Progenitor cell of endocrine pancreas (in vitro differentiated cells): Measurements from ENCODE around the gene CALML6. TPM values are rescaled to one million over a fixed set of nuclear protein-coding genes. Genes with fewer than 3 reads are reported as not detected.

Experiments
- DNase-seq: peaks from one replicate; pipeline ENCODE4 v3.0.0; 2021; ENCODE audit warnings: low spot score; ENCODE audit not compliant: unreplicated experiment
- H3K27ac Mint-ChIP-seq: 2 replicates; pipeline ENCODE4 v1.8.0; 2021; ENCODE audit warnings: mild to moderate bottlenecking, moderate library complexity, mixed read lengths
- H3K27me3 Mint-ChIP-seq: 2 replicates; pipeline ENCODE4 v1.8.0; 2021; ENCODE audit warnings: mixed read lengths
- H3K36me3 Mint-ChIP-seq: 2 replicates; pipeline ENCODE4 v1.8.0; 2022; ENCODE audit warnings: mixed read lengths; ENCODE audit not compliant: insufficient read depth
- H3K4me1 Mint-ChIP-seq: 2 replicates; pipeline ENCODE4 v1.8.0; 2021; ENCODE audit warnings: low read depth, mixed read lengths
- H3K4me3 Mint-ChIP-seq: 2 replicates; pipeline ENCODE4 v1.8.0; 2021; ENCODE audit warnings: low read depth, mild to moderate bottlenecking, moderate library complexity, mixed read lengths
- H3K9me3 Mint-ChIP-seq: 2 replicates; pipeline ENCODE4 v1.8.0; 2021; ENCODE audit warnings: low read depth, mixed read lengths
- long read RNA-seq: library from polyadenylated mRNA; unstranded; transcript quantifications from one replicate; pipeline ENCODE4 v2.0.0, GENCODE V29; 2020
- total RNA-seq: library from RNA; stranded (reverse); gene quantifications from 2 replicates; pipeline ENCODE4 v1.2.1, GENCODE V29; 2021
- TF ChIP-seq, protein P1 (sequence below): fragments of 200-600 bp; sonication (generic); IDR thresholded peaks from one replicate; pipeline ENCODE4 v1.5.0; 2021; ENCODE audit warnings: antibody characterized with exemption, mild to moderate bottlenecking; ENCODE audit not compliant: unreplicated experiment

Gene CALML6, protein sequence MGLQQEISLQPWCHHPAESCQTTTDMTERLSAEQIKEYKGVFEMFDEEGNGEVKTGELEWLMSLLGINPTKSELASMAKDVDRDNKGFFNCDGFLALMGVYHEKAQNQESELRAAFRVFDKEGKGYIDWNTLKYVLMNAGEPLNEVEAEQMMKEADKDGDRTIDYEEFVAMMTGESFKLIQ
- 1.1 and 1.5 TPM in 2 replicates for total RNA-seq
- long read RNA-seq, result 0 reads

DNA sequence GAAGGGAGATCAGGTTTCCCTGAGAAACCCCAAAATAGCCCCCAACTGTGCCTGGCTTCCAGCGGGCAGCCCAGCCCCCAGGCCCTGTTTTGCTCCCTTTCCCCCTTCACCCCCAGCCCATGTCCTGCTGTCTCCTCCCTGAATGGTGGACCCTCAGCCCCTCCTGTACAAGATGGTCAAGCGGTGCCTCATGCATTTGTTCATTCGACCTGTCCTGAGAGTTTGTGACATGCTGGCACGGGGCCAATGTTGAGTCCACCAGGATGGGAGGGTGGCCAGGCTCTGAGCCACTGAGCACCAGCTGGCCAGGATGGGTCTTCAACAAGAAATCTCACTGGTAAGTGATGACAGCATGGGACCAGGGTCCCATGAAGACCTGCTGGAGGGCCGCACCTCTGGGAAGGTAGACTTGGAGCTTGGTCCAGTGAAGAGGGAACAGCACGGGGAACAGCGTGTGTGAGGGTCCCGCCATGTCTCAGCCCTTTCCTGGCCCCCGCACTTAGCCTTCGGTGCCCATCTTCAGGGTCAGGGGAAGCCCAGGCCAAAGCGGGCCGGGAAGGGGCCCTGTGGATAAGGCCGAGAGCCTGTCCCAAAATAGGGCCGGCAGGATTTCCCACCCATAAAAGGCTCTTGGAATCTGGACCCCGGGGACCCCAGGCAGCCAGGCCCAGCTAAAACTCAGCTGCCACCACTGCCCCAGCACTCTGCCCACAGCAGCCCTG, at the start of gene CALML6:
TSS of gene CALML6 (plus strand) at position 290 of the 722 bp plus-strand sequence. CDS start at position 311, 21 bp downstream.
- H3K4me3 Mint-ChIP-seq, result no peak within 1 kb of the TSS
- no peaks in the 10 kb centered on the region for H3K9me3 Mint-ChIP-seq
- H3K4me1 Mint-ChIP-seq, result peaks cover 1% of the 10 kb centered on the region
- no peak for DNase-seq
- TF ChIP-seq, protein P1, sequence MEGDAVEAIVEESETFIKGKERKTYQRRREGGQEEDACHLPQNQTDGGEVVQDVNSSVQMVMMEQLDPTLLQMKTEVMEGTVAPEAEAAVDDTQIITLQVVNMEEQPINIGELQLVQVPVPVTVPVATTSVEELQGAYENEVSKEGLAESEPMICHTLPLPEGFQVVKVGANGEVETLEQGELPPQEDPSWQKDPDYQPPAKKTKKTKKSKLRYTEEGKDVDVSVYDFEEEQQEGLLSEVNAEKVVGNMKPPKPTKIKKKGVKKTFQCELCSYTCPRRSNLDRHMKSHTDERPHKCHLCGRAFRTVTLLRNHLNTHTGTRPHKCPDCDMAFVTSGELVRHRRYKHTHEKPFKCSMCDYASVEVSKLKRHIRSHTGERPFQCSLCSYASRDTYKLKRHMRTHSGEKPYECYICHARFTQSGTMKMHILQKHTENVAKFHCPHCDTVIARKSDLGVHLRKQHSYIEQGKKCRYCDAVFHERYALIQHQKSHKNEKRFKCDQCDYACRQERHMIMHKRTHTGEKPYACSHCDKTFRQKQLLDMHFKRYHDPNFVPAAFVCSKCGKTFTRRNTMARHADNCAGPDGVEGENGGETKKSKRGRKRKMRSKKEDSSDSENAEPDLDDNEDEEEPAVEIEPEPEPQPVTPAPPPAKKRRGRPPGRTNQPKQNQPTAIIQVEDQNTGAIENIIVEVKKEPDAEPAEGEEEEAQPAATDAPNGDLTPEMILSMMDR, result no peak
- H3K27ac Mint-ChIP-seq, result no peak within 1 kb of the TSS
- H3K27me3 Mint-ChIP-seq, result peaks cover 33% of the 10 kb centered on the region
- no peaks in the 10 kb centered on the region for H3K36me3 Mint-ChIP-seq

DNA sequence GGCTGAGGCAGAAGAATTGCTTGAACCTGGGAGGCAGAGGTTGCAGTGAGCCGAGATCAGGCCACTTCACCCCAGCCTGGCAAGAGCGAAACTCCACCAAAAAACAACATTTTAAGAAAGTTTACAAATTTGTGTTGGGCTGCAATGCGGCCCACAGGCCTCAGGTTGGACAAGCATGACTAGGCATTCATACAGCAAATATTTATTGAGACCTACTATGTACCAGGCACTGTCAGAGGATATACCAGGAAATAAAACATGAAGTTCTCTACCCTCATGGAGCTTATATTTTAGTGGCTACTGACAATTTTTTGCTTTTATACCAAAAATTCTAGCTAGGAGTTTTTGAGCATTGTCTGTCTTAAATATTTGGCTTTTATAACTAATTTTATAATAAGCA, 47.9 kb upstream of the CALML6 start:
- TF ChIP-seq, protein P1, result no peak
- H3K4me3 Mint-ChIP-seq, result no peak overlapping the region
- DNase-seq, result no peak
- H3K36me3 Mint-ChIP-seq, result peaks cover 8% of the 10 kb centered on the region
- no peaks in the 10 kb centered on the region for H3K9me3 Mint-ChIP-seq
- H3K27me3 Mint-ChIP-seq, result no peaks in the 10 kb centered on the region
- no peak overlapping the region for H3K27ac Mint-ChIP-seq
- peaks cover 19% of the 10 kb centered on the region for H3K4me1 Mint-ChIP-seq

DNA sequence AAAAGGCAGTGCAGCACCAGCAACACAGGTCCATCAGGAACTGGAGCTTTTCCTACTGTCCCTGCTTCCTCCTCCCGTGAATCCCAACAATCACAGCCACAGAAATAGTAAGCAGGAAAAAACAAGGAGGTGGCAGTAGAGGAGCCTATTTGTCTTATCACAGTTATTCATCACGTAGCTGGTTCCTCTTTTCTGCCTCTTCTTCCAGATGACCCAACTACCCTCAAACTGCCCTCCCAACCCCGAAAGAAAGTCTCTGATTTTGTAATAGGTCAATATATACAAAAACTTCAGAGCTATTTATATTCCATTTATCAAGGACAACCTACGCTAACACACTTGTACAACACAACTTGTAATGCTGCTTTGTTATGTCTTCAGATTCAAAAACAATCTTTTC, 45.6 kb upstream of the CALML6 start:
- TF ChIP-seq, protein P1, result no peak
- H3K4me3 Mint-ChIP-seq, result no peak overlapping the region
- H3K9me3 Mint-ChIP-seq, result no peaks in the 10 kb centered on the region
- no peak for DNase-seq
- peaks cover 9% of the 10 kb centered on the region for H3K4me1 Mint-ChIP-seq
- H3K27me3 Mint-ChIP-seq, result no peaks in the 10 kb centered on the region
- peaks cover 13% of the 10 kb centered on the region for H3K36me3 Mint-ChIP-seq
- peak overlapping the region; percentile 79 for H3K27ac Mint-ChIP-seq

DNA sequence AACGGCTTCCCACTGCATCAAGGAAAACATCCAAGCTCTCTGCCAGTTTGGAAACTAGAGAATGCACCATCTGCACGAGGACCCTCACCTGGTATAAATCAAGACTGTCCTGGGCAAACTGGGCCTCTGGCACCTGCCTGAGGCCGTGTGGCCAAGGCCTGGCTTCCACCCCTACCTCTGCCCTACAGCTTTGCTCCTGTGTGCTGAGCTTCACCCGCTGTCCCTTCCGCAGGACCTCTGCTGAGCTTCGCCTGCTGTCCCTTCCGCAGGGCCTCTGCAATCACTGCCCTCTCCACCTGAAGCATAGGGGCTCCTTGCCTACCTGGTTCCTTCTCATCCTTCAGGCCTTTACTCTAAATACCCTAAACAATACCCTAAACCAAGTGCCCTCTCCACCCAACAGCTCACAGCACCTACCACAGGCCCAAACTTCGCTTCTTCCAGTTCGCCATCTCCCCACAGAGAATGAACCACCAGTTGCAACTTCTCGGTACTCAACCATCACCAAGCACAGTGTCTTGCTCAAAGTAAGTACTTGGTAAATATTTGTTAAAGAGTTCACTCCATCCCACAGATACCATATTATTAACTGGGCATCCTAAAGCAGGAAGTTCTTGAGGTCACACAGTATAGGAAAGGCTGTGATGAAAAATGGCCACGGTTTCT, 42.6 kb upstream of the CALML6 start:
- no peaks in the 10 kb centered on the region for H3K9me3 Mint-ChIP-seq
- DNase-seq, result no peak
- H3K4me3 Mint-ChIP-seq, result no peak overlapping the region
- peaks cover 28% of the 10 kb centered on the region for H3K36me3 Mint-ChIP-seq
- TF ChIP-seq, protein P1, result no peak
- H3K4me1 Mint-ChIP-seq, result peaks cover 9% of the 10 kb centered on the region
- peak overlapping the region; percentile 74 for H3K27ac Mint-ChIP-seq
- no peaks in the 10 kb centered on the region for H3K27me3 Mint-ChIP-seq

DNA sequence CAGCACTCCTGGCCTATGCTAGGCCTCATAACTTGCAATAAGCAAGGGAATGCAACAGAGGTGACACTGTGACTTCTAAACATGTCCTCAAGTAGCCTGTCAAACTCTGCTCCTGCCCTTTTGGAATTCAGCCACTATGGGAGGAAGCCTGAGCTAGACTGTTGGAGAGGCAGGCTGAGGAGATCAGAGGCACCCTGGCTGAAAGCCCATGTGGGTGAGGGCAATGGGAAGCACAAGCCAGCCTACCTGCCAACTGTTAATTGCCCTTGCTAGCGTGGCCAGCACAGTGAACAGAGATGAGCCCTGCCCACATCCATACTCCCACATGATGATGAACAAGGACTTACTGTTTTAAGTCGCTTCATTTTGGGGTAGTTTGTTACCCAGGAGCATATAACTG, 41.9 kb upstream of the CALML6 start:
- H3K27ac Mint-ChIP-seq, result peak overlapping the region; percentile 79
- no peaks in the 10 kb centered on the region for H3K9me3 Mint-ChIP-seq
- peaks cover 31% of the 10 kb centered on the region for H3K36me3 Mint-ChIP-seq
- H3K27me3 Mint-ChIP-seq, result no peaks in the 10 kb centered on the region
- TF ChIP-seq, protein P1, result no peak
- no peak for DNase-seq
- H3K4me1 Mint-ChIP-seq, result peaks cover 9% of the 10 kb centered on the region
- H3K4me3 Mint-ChIP-seq, result no peak overlapping the region
